ENCODE measurements around the gene PI4K2A.

Gene PI4K2A

GRCh38 chr10:97704341-97704740, 63.9 kb downstream of the PI4K2A start:
- no peak for DNase-seq (ENCODE audit: low read depth in 2 of 2, low spot score in 1 of 2)

GRCh38 chr10:97705006-97705670, 64.7 kb downstream of the PI4K2A start:
- no peak for DNase-seq (ENCODE audit: low read depth in 2 of 2, low spot score in 1 of 2)

- no peak for DNase-seq (ENCODE audit: low read depth in 2 of 2, low spot score in 1 of 2)
Observed at GRCh38 chr10:97707134-97707861, 66.8 kb downstream of the PI4K2A start.

- DNase-seq (ENCODE audit: low read depth in 2 of 2, low spot score in 1 of 2), result no peak
Observed at GRCh38 chr10:97708167-97708566, 67.7 kb downstream of the PI4K2A start.

- DNase-seq (ENCODE audit: low read depth in 2 of 2, low spot score in 1 of 2), result peak in 1 of 2 donors; percentile 11
Observed at GRCh38 chr10:97708976-97709946, 68.8 kb downstream of the PI4K2A start.

- no peak for DNase-seq (ENCODE audit: low read depth in 2 of 2, low spot score in 1 of 2)
Observed at GRCh38 chr10:97711640-97712572, 71.4 kb downstream of the PI4K2A start.

GRCh38 chr10:97713339-97713825, 72.9 kb downstream of the PI4K2A start, which contains the start of gene MARVELD1:
Gene MARVELD1, plus strand, starts transcription at chr10:97713730. Its CDS starts 147 bp downstream, at chr10:97713877.
- DNase-seq (ENCODE audit: low read depth in 2 of 2, low spot score in 1 of 2), result no peak

- peak in 1 of 2 donors; percentile 7 for DNase-seq (ENCODE audit: low read depth in 2 of 2, low spot score in 1 of 2)
Observed at GRCh38 chr10:97713826-97714400, 73.4 kb downstream of the PI4K2A start.

GRCh38 chr10:97714401-97715258, 74.2 kb downstream of the PI4K2A start:
- DNase-seq (ENCODE audit: low read depth in 2 of 2, low spot score in 1 of 2), result no peak

GRCh38 chr10:97715259-97715874, 74.9 kb downstream of the PI4K2A start:
- DNase-seq (ENCODE audit: low read depth in 2 of 2, low spot score in 1 of 2), result no peak

- DNase-seq (ENCODE audit: low read depth in 2 of 2, low spot score in 1 of 2), result no peak
Observed at GRCh38 chr10:97717627-97718026, 77.2 kb downstream of the PI4K2A start.

GRCh38 chr10:97718178-97718577, 77.7 kb downstream of the PI4K2A start:
- DNase-seq (ENCODE audit: low read depth in 2 of 2, low spot score in 1 of 2), result no peak

- no peak for DNase-seq (ENCODE audit: low read depth in 2 of 2, low spot score in 1 of 2)
Observed at GRCh38 chr10:97718659-97719142, 78.2 kb downstream of the PI4K2A start.

- DNase-seq (ENCODE audit: low read depth in 2 of 2, low spot score in 1 of 2), result no peak
Observed at GRCh38 chr10:97719602-97720001, 79.1 kb downstream of the PI4K2A start.

GRCh38 chr10:97721871-97722780, 81.7 kb downstream of the PI4K2A start:
- DNase-seq (ENCODE audit: low read depth in 2 of 2, low spot score in 1 of 2), result no peak

- DNase-seq (ENCODE audit: low read depth in 2 of 2, low spot score in 1 of 2), result no peak
Observed at GRCh38 chr10:97723001-97723400, 82.5 kb downstream of the PI4K2A start.

GRCh38 chr10:97724341-97724941, 84.0 kb downstream of the PI4K2A start:
- no peak for DNase-seq (ENCODE audit: low read depth in 2 of 2, low spot score in 1 of 2)

Data from stimulated activated CD8-positive, alpha-beta memory T cell treated with anti-CD3 and anti-CD28 coated beads, Interleukin-4, amount 100 ng/mL, for 4 hours (primary cell).